Duodenal mucosa (tissue), 2 donors: ENCODE results near the gene RHOBTB1.

ENCODE experiments used
- H3K27ac ChIP-seq: one replicate; pipeline ENCODE4 v1.7.0; 2013; ENCODE audit warnings: low read depth, low read length
- H3K27me3 ChIP-seq, 2 donors: one replicate each; pipeline ENCODE4 v1.7.0; 2013; ENCODE audit warnings: low read length in 2 of 2, control low read depth in 1 of 2; ENCODE audit not compliant: insufficient read depth in 2 of 2, control insufficient read depth in 1 of 2
- H3K36me3 ChIP-seq, 2 donors: one replicate each; pipeline ENCODE4 v1.7.0; 2013; ENCODE audit warnings: low read length in 2 of 2, control low read depth in 1 of 2; ENCODE audit not compliant: insufficient read depth in 2 of 2, control insufficient read depth in 1 of 2
- H3K4me1 ChIP-seq, 2 donors: one replicate each; pipeline ENCODE4 v1.7.0; 2013; ENCODE audit warnings: low read length in 2 of 2, control low read depth in 1 of 2; ENCODE audit not compliant: insufficient read depth in 2 of 2, control insufficient read depth in 1 of 2
- H3K4me3 ChIP-seq, 2 donors: one replicate each; pipeline ENCODE4 v1.7.0; 2013; ENCODE audit warnings: low read length in 2 of 2, low read depth in 1 of 2
- H3K9ac ChIP-seq, 2 donors: one replicate each; pipeline ENCODE4 v1.7.0; 2013; ENCODE audit warnings: low read length in 2 of 2, low read depth in 1 of 2
- H3K9me3 ChIP-seq, 2 donors: one replicate each; pipeline ENCODE4 v1.7.0; 2013; ENCODE audit warnings: low read length in 2 of 2, control low read depth in 1 of 2; ENCODE audit not compliant: control insufficient read depth in 1 of 2

Gene RHOBTB1

DNA sequence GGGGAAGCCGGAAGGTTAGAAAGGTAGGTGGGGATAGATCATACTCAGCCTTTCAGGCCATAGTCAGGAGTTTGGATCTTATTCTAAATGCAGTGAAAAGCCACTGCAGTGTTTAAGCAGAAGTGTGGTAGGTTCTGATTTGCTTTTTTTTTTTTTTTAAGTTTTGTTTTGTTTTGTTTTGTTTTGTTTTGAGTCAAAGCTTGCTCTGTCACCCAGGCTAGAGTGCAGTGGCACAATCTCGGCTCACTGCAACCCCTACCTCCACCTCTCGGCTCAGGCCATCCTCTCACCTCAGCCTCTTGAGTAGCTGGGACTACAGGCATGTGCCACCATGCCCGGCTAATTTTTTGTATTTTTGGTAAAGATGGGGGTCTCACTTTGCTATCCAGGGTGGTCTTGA, 23.5 kb downstream of the RHOBTB1 start:
- no peaks in the 10 kb centered on the region for H3K36me3 ChIP-seq
- H3K4me3 ChIP-seq: no peak overlapping the region
- H3K27me3 ChIP-seq: no peaks in the 10 kb centered on the region
- H3K9ac ChIP-seq: no peak overlapping the region
- no peaks in the 10 kb centered on the region for H3K9me3 ChIP-seq
- no peaks in the 10 kb centered on the region for H3K4me1 ChIP-seq
- no peak overlapping the region for H3K27ac ChIP-seq

DNA sequence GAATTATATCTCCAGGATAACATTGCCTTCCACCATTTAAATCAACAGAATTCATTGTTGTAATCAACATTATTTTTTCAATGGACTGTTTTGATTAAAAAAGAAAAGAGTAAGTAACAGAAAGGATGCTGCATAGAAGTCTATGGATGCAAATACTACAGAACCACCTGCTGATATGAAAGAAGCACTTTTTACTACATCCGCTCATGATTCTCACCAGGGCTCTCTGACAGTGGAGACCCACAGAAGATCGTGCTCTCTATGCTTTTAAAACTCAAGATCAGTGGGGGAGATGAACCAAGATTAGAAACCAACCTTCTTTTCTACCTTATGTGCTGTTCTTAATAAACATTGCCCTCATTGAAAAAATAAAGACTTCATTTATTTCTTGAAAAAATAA, 24.4 kb downstream of the RHOBTB1 start:
- Histone ChIP-seq H3K4me3 (no peak overlapping the region), H3K27ac (no peak overlapping the region), H3K9me3 (no peaks in the 10 kb centered on the region), H3K36me3 (no peaks in the 10 kb centered on the region), H3K4me1 (no peaks in the 10 kb centered on the region), H3K9ac (no peak overlapping the region), H3K27me3 (no peaks in the 10 kb centered on the region)

DNA sequence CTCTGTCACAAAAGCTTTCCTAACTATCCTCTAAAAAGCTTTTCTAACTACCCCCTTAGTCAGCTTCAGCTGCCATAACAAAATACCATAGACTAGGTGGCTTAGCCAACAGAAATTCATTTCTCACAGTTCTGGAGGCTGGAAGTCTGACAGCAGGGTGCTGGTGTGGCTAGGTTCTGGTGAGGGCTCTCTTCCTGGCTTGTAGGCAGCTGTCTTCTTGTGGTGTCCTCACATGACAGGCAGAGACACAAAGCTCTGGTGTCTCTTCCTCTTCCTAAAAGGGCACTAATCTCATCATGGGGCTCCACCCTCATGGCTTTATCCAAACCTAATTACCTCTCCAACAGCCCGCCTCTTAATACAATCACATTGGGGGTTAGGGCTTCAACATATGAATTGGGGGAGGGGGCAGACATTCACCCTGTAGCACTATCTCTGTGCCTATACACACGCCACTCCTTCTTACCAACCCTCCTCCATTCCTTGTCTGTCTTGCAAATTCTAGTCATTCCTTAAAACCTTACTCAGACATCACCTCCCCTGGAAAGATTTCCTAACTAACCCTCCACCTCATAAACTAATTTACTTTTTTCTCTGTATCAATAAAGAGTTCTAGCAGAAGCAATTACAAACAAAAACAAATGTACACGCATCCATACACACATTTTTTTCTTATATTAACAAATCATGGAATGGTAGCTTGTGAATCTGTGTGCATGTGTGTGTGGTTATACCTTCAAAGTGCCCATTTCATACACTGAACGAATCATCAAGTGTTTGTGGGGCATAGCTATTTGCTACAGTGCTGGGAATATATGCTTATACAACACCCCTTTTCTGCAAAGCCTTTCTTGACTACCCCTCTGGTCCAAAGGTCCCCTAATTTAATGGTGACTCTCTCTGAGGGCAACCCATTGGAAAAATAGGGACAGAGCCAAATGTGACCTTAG, 26.4 kb downstream of the RHOBTB1 start:
- no peak overlapping the region for H3K9ac ChIP-seq
- H3K4me1 ChIP-seq: no peaks in the 10 kb centered on the region
- H3K4me3 ChIP-seq: no peak overlapping the region
- no peaks in the 10 kb centered on the region for H3K36me3 ChIP-seq
- H3K9me3 ChIP-seq: no peaks in the 10 kb centered on the region
- H3K27me3 ChIP-seq: no peaks in the 10 kb centered on the region
- no peak overlapping the region for H3K27ac ChIP-seq

DNA sequence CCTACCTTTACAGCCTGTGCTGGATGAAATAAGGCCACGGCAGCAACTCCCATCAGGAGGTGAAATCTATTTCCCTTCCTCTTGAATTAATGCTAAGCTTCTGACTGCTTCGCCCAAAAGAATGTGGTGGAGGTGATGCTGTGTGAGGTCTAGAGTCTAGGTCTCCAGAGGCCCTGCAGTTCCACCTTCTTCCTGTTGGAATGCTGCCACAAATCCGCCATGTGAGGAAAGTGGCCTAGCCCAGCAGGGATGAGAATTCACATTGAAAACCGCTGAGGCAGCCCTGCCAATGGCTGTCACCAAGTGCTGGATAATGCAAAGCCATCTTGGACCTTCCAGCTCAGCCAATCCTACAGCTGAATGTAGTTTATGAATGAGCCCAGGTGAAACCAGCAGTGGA, 28.0 kb downstream of the RHOBTB1 start:
- H3K9ac ChIP-seq: no peak overlapping the region
- peaks cover 0 to 3% of the 10 kb centered on the region in 2 donors for H3K36me3 ChIP-seq
- H3K4me1 ChIP-seq: no peaks in the 10 kb centered on the region
- no peak overlapping the region for H3K4me3 ChIP-seq
- H3K9me3 ChIP-seq: no peaks in the 10 kb centered on the region
- no peak overlapping the region for H3K27ac ChIP-seq
- no peaks in the 10 kb centered on the region for H3K27me3 ChIP-seq

DNA sequence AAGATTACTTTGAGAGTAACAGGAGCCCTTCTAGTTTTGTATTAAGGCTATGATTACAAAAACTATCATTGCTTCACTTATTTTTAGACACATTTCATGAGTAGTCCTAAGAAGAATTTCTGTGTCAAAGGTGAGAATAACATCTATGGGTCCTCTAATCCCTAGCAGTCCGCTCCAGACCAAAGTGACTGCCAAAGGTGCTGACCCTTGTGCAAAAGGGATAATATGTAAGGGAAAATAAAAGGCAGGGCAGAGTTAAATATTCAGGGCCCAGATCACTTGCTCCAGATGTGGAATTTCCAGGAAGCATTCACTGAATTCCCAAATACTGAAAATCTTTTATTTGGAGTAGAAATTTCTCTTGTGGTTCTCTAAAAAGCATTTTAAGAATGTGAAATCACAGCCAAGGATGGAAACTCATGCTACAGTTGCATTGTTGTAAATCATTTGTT, 29.3 kb downstream of the RHOBTB1 start:
- H3K27ac ChIP-seq: no peak overlapping the region
- H3K4me1 ChIP-seq: no peaks in the 10 kb centered on the region
- no peaks in the 10 kb centered on the region for H3K9me3 ChIP-seq
- no peak overlapping the region for H3K4me3 ChIP-seq
- peaks cover 0 to 7% of the 10 kb centered on the region in 2 donors for H3K36me3 ChIP-seq
- H3K27me3 ChIP-seq: no peaks in the 10 kb centered on the region
- no peak overlapping the region for H3K9ac ChIP-seq

DNA sequence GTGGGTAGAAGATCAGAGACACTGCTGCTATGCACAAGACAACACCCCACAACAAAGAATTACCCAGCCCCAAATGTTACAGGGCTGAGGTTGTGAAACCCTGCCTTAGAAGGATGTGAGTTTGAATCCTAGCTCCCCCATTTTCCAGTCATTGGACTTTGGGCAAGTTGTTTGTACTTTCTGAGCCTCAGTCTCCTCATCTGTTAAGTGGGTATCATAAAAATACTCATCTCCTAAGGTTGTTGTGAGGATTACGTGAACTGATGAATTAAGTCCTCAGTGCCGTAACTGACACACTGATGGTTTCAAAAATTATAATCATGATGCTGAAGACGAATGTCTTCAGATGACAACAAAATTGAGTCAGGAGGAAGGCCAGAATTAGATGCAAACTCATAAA, 30.3 kb downstream of the RHOBTB1 start:
- H3K4me1 ChIP-seq: no peaks in the 10 kb centered on the region
- H3K4me3 ChIP-seq: no peak overlapping the region
- H3K9me3 ChIP-seq: no peaks in the 10 kb centered on the region
- no peaks in the 10 kb centered on the region for H3K27me3 ChIP-seq
- H3K36me3 ChIP-seq: peaks cover 0 to 7% of the 10 kb centered on the region in 2 donors
- H3K27ac ChIP-seq: no peak overlapping the region
- H3K9ac ChIP-seq: no peak overlapping the region

DNA sequence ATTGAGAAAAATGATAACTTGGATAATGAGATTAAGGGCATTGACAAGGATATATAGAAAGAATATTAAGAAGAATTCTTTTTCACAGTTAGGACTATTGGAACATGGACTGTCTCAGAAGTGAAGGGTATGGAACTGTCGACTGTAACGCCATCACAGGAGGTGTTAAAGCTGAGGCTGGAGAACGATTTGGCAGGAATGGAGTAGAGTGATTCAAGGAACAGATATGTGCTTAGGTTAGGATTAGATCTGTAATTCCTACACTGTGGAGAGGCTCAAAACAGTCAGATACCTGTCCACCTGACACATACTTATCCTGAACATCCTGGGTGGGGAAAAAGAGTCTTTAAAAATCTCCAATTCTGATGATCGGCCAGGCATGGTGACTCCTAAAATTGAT, 30.9 kb downstream of the RHOBTB1 start:
- Histone ChIP-seq H3K9me3 (no peaks in the 10 kb centered on the region), H3K4me3 (no peak overlapping the region), H3K36me3 (peaks cover 0 to 7% of the 10 kb centered on the region in 2 donors), H3K27ac (no peak overlapping the region), H3K4me1 (no peaks in the 10 kb centered on the region), H3K9ac (no peak overlapping the region), H3K27me3 (no peaks in the 10 kb centered on the region)

DNA sequence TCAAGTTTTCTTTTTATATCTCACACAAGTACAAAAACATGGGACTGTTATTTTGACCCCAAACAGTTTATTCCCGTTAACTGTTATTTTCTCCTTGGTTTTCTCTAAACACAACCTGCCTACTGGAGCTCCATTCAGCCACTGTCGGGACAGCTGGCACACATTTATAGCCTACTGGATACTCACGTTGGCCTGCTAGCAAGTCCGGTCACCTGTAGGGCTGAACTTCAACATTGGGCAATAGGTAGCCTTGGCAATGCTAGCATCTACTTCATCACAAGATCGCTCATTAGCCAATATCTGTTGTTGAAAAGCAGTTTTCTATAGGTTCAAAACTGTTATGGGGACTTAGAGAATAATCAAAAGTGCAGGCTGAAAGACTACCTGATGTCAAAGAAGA, 32.3 kb downstream of the RHOBTB1 start:
- Histone ChIP-seq H3K9ac (no peak overlapping the region), H3K27me3 (no peaks in the 10 kb centered on the region), H3K4me3 (no peak overlapping the region), H3K9me3 (peaks cover 0 to 4% of the 10 kb centered on the region in 2 donors), H3K4me1 (no peaks in the 10 kb centered on the region), H3K36me3 (peaks cover 0 to 7% of the 10 kb centered on the region in 2 donors), H3K27ac (no peak overlapping the region)

DNA sequence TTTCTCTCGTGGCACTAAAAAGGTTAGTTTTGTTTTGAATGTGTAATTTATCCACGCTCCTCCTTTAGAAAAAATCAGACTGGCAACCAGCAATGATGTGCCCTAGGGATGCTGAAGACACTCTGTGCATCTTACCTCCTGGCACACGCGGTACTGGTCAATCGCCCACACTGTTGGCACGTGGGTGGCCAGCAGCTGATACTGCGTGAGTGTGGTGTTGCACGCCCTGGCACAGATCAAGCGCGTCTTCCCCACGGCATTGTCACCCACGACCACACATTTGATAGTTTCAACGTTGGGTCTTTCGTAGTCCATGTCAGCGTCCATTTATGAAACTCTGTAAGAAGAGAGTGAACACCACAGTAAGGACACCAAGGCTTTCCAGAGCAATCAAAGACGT, 32.8 kb downstream of the RHOBTB1 start:
- H3K9ac ChIP-seq: no peak overlapping the region
- H3K4me3 ChIP-seq: no peak overlapping the region
- H3K27ac ChIP-seq: no peak overlapping the region
- peaks cover 0 to 4% of the 10 kb centered on the region in 2 donors for H3K9me3 ChIP-seq
- H3K36me3 ChIP-seq: peaks cover 0 to 7% of the 10 kb centered on the region in 2 donors
- no peaks in the 10 kb centered on the region for H3K27me3 ChIP-seq
- H3K4me1 ChIP-seq: no peaks in the 10 kb centered on the region

DNA sequence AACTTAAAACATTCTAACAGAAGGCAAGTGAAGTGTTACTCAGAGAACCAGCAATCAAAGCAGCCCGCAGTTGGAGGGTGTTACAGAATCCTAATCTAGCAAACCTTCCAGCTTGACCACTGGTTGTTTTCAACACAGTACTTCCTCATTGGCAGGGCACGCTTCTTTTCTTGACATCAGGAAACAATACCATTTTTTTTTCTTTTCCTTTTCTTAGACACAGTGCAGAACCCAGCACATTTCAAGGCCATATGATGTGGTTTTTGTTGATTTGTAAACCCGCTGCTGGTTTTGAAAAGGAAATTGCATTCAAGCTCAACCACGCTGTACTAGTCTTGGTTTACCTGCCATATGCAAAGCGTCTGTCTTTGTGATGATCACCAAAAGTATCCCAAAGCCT, 33.4 kb downstream of the RHOBTB1 start:
- H3K4me1 ChIP-seq: no peaks in the 10 kb centered on the region

More for the DNA sequence above, 33.4 kb downstream of the RHOBTB1 start:
- H3K4me3 ChIP-seq: no peak overlapping the region
- H3K27ac ChIP-seq: no peak overlapping the region
- H3K36me3 ChIP-seq: peaks cover 0 to 7% of the 10 kb centered on the region in 2 donors
- H3K9me3 ChIP-seq: peaks cover 0 to 4% of the 10 kb centered on the region in 2 donors
- H3K27me3 ChIP-seq: no peaks in the 10 kb centered on the region
- no peak overlapping the region for H3K9ac ChIP-seq
